ENCODE results near the gene ATG4D. TPM values are rescaled to one million over a fixed set of nuclear protein-coding genes. Genes with fewer than 3 reads are reported as not detected.
A peak's percentile ranks its signal among the peaks of the same experiment; 100 is the strongest.

ATG4D gene
- polyA plus RNA-seq, 1 of the 3 experiments (the other 2 are of a cell fraction): 22.6 TPM

DNA sequence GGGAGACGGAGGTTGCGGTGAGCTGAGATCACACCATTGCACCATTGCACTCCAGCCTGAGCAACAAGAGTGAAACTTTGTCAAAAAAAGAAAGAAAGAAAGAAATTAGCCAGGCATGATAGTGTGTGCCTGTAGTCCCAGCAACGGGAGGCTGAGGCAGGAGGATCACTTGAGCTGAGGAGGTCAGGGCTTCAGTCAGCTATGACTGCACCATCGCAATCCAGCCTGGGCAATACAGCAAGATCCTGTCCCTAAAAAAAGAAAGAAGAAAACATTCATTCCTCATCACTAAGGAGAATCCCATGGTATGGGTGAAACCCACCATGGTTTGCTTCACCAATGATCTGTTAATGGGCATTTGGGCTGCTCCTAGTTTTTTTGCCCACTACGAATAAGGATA, 56.4 kb downstream of the ATG4D start:
- no peak overlapping the region for H3K9ac ChIP-seq
- no peaks in the 10 kb centered on the region for H3K9me3 ChIP-seq
- no peak for TF ChIP-seq MEF2A (IDR thresholded peaks at IDR 0.05; ENCODE audit: borderline replicate concordance, low read depth)
- no peak for TF ChIP-seq GABPA (IDR thresholded peaks at IDR 0.05; ENCODE audit: low read depth)
- TF ChIP-seq ELF1 (IDR thresholded peaks at IDR 0.05): no peak
- TF ChIP-seq, protein P1, sequence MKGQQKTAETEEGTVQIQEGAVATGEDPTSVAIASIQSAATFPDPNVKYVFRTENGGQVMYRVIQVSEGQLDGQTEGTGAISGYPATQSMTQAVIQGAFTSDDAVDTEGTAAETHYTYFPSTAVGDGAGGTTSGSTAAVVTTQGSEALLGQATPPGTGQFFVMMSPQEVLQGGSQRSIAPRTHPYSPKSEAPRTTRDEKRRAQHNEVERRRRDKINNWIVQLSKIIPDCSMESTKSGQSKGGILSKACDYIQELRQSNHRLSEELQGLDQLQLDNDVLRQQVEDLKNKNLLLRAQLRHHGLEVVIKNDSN (IDR thresholded peaks at IDR 0.05; ENCODE audit: borderline replicate concordance, low read depth): no peak
- TF ChIP-seq TAF1 (IDR thresholded peaks at IDR 0.05; ENCODE audit: borderline replicate concordance, low read depth, low read length): no peak
- TF ChIP-seq RCOR1 (IDR thresholded peaks at IDR 0.05; ENCODE audit: low read length): no peak
- ChIA-PET POLR2A (no interaction called here), CTCF (interaction anchor here (1.7 to 8.0 kb wide), 2 partner anchors 20 to 44 kb away, joined by 5 to 51 read pairs; no protein-coding TSS in a partner anchor)
- H3K4me2 ChIP-seq: no peak overlapping the region
- H3K4me3 ChIP-seq (ENCODE audit: low read depth in 2 of 2, low read length in 1 of 2): no peak overlapping the region
- no peak overlapping the region for H3K27ac ChIP-seq (ENCODE audit: low read depth in 2 of 2, low read length in 1 of 2)
- peaks cover 0 to 8% of the 10 kb centered on the region in 2 experiments; a peak in 1 of 4 replicates for H3K4me1 ChIP-seq (ENCODE audit: control insufficient read depth in 1 of 2, insufficient read depth in 2 of 2, low read depth in 1 of 2, low read length in 1 of 2)
- H3F3A ChIP-seq (replicated peaks; ENCODE audit: insufficient read depth): no peaks in the 10 kb centered on the region
- peaks cover 15% of the 10 kb centered on the region; the same call in 1 of the 2 replicates for H3K27me3 ChIP-seq (ENCODE audit: insufficient read depth)
- no peaks in the 10 kb centered on the region for H3K36me3 ChIP-seq (replicated peaks in 1 of 2; ENCODE audit: control insufficient read depth in 1 of 2, insufficient read depth in 2 of 2, low read length in 1 of 2)
- no peak overlapping the region for H2AFZ ChIP-seq (ENCODE audit: low read depth)
- no peaks in the 10 kb centered on the region for H4K20me1 ChIP-seq (ENCODE audit: insufficient read depth)
- H3K9me2 ChIP-seq: no peaks in the 10 kb centered on the region
- 90% methylated on average over 5 of the region's 5 CpGs for WGBS (ENCODE audit: low lambda C conversion rate)
- H3K79me2 ChIP-seq (ENCODE audit: insufficient read depth): peaks cover 26% of the 10 kb centered on the region
- no peak for DNase-seq

DNA sequence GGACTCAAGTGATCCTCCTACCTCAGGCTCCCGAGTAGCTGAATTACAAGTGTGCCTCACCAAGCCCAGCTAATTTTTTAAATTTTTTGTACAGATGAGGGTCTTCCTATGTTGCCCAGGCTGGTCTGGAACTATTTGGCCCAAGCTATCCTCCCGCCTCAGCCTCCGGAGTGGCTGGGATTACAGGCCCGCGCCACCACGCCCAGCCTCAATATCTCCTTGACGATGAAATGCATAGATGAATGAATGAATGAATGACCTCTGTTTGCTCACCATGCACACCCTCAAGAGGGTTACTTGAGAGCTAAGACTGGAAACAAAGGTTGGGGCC, 58.3 kb downstream of the ATG4D start:
- Histone ChIP-seq H3K36me3 (replicated peaks in 1 of 2; ENCODE audit: control insufficient read depth in 1 of 2, insufficient read depth in 2 of 2, low read length in 1 of 2) (no peaks in the 10 kb centered on the region), H3K9me3 (no peaks in the 10 kb centered on the region), H3K4me1 (ENCODE audit: control insufficient read depth in 1 of 2, insufficient read depth in 2 of 2, low read depth in 1 of 2, low read length in 1 of 2) (peaks cover 0 to 8% of the 10 kb centered on the region in 2 experiments; a peak in 1 of 4 replicates), H3K79me2 (ENCODE audit: insufficient read depth) (peaks cover 37% of the 10 kb centered on the region), H4K20me1 (ENCODE audit: insufficient read depth) (no peaks in the 10 kb centered on the region), H3K9me2 (no peaks in the 10 kb centered on the region), H3K4me2 (no peak overlapping the region), H2AFZ (ENCODE audit: low read depth) (0 out of 2 replicates have a peak overlapping the region, but pooled peaks have one; percentile 83), H3K4me3 (ENCODE audit: low read depth in 2 of 2, low read length in 1 of 2) (no peak overlapping the region), H3F3A (replicated peaks; ENCODE audit: insufficient read depth) (no peaks in the 10 kb centered on the region), H3K27me3 (ENCODE audit: insufficient read depth) (peaks cover 15% of the 10 kb centered on the region; the same call in 1 of the 2 replicates), H3K9ac (no peak overlapping the region), H3K27ac (ENCODE audit: low read depth in 2 of 2, low read length in 1 of 2) (no peak overlapping the region)
- CTCF ChIA-PET: interaction anchor here (0.6 to 8.0 kb wide), 7 partner anchors 15 to 185 kb away, joined by 3 to 51 read pairs (median 5); partner anchors contain the start of gene QTRT1
- WGBS (ENCODE audit: low lambda C conversion rate): 45% methylated on average over 7 of the region's 7 CpGs
- no peak for TF ChIP-seq POLR2AphosphoS5 (IDR thresholded peaks at IDR 0.05; ENCODE audit: low read depth, low read length)
- TF ChIP-seq MEF2A (IDR thresholded peaks at IDR 0.05; ENCODE audit: borderline replicate concordance, low read depth): no peak
- TF ChIP-seq CHD2 (IDR thresholded peaks at IDR 0.05; ENCODE audit: low read length, partially characterized antibody): no peak
- TF ChIP-seq RAD21 (IDR thresholded peaks at IDR 0.05; ENCODE audit: low read length): no peak
- no peak for TF ChIP-seq YY1 (IDR thresholded peaks at IDR 0.05; ENCODE audit: low read depth)
- TF ChIP-seq, protein P2, sequence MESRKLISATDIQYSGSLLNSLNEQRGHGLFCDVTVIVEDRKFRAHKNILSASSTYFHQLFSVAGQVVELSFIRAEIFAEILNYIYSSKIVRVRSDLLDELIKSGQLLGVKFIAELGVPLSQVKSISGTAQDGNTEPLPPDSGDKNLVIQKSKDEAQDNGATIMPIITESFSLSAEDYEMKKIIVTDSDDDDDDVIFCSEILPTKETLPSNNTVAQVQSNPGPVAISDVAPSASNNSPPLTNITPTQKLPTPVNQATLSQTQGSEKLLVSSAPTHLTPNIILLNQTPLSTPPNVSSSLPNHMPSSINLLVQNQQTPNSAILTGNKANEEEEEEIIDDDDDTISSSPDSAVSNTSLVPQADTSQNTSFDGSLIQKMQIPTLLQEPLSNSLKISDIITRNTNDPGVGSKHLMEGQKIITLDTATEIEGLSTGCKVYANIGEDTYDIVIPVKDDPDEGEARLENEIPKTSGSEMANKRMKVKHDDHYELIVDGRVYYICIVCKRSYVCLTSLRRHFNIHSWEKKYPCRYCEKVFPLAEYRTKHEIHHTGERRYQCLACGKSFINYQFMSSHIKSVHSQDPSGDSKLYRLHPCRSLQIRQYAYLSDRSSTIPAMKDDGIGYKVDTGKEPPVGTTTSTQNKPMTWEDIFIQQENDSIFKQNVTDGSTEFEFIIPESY (IDR thresholded peaks at IDR 0.05; ENCODE audit: borderline replicate concordance, low read depth): no peak
- TF ChIP-seq ELF1 (IDR thresholded peaks at IDR 0.05): no peak
- TF ChIP-seq FOSL2 (IDR thresholded peaks at IDR 0.05; ENCODE audit: borderline replicate concordance, low read depth): no peak
- TF ChIP-seq TAF1 (IDR thresholded peaks at IDR 0.05; ENCODE audit: borderline replicate concordance, low read depth, low read length): no peak
- no peak for TF ChIP-seq EZH2phosphoT487 (IDR thresholded peaks at IDR 0.05; ENCODE audit: borderline replicate concordance, low read depth)
- TF ChIP-seq, protein P3, sequence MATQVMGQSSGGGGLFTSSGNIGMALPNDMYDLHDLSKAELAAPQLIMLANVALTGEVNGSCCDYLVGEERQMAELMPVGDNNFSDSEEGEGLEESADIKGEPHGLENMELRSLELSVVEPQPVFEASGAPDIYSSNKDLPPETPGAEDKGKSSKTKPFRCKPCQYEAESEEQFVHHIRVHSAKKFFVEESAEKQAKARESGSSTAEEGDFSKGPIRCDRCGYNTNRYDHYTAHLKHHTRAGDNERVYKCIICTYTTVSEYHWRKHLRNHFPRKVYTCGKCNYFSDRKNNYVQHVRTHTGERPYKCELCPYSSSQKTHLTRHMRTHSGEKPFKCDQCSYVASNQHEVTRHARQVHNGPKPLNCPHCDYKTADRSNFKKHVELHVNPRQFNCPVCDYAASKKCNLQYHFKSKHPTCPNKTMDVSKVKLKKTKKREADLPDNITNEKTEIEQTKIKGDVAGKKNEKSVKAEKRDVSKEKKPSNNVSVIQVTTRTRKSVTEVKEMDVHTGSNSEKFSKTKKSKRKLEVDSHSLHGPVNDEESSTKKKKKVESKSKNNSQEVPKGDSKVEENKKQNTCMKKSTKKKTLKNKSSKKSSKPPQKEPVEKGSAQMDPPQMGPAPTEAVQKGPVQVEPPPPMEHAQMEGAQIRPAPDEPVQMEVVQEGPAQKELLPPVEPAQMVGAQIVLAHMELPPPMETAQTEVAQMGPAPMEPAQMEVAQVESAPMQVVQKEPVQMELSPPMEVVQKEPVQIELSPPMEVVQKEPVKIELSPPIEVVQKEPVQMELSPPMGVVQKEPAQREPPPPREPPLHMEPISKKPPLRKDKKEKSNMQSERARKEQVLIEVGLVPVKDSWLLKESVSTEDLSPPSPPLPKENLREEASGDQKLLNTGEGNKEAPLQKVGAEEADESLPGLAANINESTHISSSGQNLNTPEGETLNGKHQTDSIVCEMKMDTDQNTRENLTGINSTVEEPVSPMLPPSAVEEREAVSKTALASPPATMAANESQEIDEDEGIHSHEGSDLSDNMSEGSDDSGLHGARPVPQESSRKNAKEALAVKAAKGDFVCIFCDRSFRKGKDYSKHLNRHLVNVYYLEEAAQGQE (IDR thresholded peaks at IDR 0.05; ENCODE audit: low read depth, low read length): no peak
- TF ChIP-seq, protein P1 (IDR thresholded peaks at IDR 0.05; ENCODE audit: borderline replicate concordance, low read depth): no peak
- no peak for TF ChIP-seq GATA2 (CRISPR knock-in tag; IDR thresholded peaks at IDR 0.05)
- TF ChIP-seq RXRA (IDR thresholded peaks at IDR 0.05; ENCODE audit: borderline replicate concordance, low read depth): no peak
- TF ChIP-seq, protein P4, sequence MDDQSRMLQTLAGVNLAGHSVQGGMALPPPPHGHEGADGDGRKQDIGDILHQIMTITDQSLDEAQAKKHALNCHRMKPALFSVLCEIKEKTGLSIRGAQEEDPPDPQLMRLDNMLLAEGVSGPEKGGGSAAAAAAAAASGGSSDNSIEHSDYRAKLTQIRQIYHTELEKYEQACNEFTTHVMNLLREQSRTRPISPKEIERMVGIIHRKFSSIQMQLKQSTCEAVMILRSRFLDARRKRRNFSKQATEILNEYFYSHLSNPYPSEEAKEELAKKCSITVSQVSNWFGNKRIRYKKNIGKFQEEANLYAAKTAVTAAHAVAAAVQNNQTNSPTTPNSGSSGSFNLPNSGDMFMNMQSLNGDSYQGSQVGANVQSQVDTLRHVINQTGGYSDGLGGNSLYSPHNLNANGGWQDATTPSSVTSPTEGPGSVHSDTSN (IDR thresholded peaks at IDR 0.05): no peak
- POLR2A ChIA-PET: interaction anchor here (0.5 to 1.1 kb wide), 2 partner anchors 10 to 284 kb away, joined by 3 read pairs; no protein-coding TSS in a partner anchor
- DNase-seq: no peak

Measured in SK-N-SH (cell line).